SK-N-SH (cell line): ENCODE measurements around the gene RSRC1. TPM values are rescaled to one million over a fixed set of nuclear protein-coding genes. Genes with fewer than 3 reads are reported as not detected.

Experiments
- CTCF ChIA-PET: fragments of 300-600, 350-600 bp; formaldehyde crosslinking; extraction: SDS; loops from one replicate; lab custom pipeline; 2021; lab: Yijun Ruan, JAX
- POLR2A ChIA-PET: fragments of 350-600 bp; sonication (Branson Sonifier 250); formaldehyde crosslinking; extraction: SDS; loops from one replicate; lab custom pipeline; 2020; ENCODE audit warnings: antibody characterized with exemption, inconsistent platforms; lab: Yijun Ruan, JAX
- DNase-seq: peaks from one replicate; pipeline ENCODE4 v3.0.0; 2012
- H2AFZ ChIP-seq: fragments of 200-600 bp; sonication (generic); 2 replicates; pipeline ENCODE4 v1.8.1; 2016; ENCODE audit warnings: antibody characterized with exemption, mild to moderate bottlenecking, low read depth
- H3F3A ChIP-seq: fragments of 200-600 bp; sonication (generic); replicated peaks from 2 replicates; pipeline ENCODE3; 2016; ENCODE audit warnings: antibody characterized with exemption, mild to moderate bottlenecking; ENCODE audit not compliant: insufficient read depth
- H3K27ac ChIP-seq, 2 experiments: fragments of 200-500 bp in 1 of 2; fragments of 200-600 bp in 1 of 2; sonication (Bioruptor generic) in 1 of 2; sonication (generic), shearing (Covaris generic) in 1 of 2; 2 replicates each; pipeline versions ENCODE4 v1.5.1 to v1.6.1; 2014 to 2016; ENCODE audit warnings: low read depth in 2 of 2, inconsistent platforms in 1 of 2, low read length in 1 of 2, mild to moderate bottlenecking in 1 of 2, mixed read lengths in 1 of 2
- H3K27me3 ChIP-seq: fragments of 200-600 bp; sonication (generic), shearing (Covaris generic); 2 replicates; pipeline ENCODE4 v1.6.1; 2016; ENCODE audit warnings: mixed run types; ENCODE audit not compliant: insufficient read depth
- H3K36me3 ChIP-seq, 2 experiments: fragments of 200-500 bp in 1 of 2; fragments of 200-600 bp in 1 of 2; sonication (Bioruptor generic) in 1 of 2; sonication (generic) in 1 of 2; replicated peaks in 1 of 2; 2 replicates each; pipeline versions ENCODE3 to v1.5.1; 2014 to 2016; ENCODE audit warnings: low read length in 1 of 2, mild to moderate bottlenecking in 1 of 2; ENCODE audit not compliant: insufficient read depth in 2 of 2, control insufficient read depth in 1 of 2
- H3K4me1 ChIP-seq, 2 experiments: fragments of 200-500 bp in 1 of 2; fragments of 200-600 bp in 1 of 2; sonication (Bioruptor generic) in 1 of 2; sonication (generic), shearing (Covaris generic) in 1 of 2; 2 replicates each; pipeline versions ENCODE4 v1.5.1 to v1.6.1; 2014 to 2016; ENCODE audit warnings: low read depth in 1 of 2, low read length in 1 of 2, mixed run types in 1 of 2; ENCODE audit not compliant: insufficient read depth in 2 of 2, control insufficient read depth in 1 of 2
- H3K4me2 ChIP-seq: fragments of 200-600 bp; sonication (generic), shearing (Covaris generic); 2 replicates; pipeline ENCODE4 v1.6.1; 2017; ENCODE audit warnings: mixed run types
- H3K4me3 ChIP-seq, 2 experiments: fragments of 200-500 bp in 1 of 2; fragments of 200-600 bp in 1 of 2; sonication (Bioruptor generic) in 1 of 2; sonication (generic), shearing (Covaris generic) in 1 of 2; 2 replicates each; pipeline versions ENCODE4 v1.5.1 to v1.8.1; 2014 to 2016; ENCODE audit warnings: low read depth in 2 of 2, inconsistent platforms in 1 of 2, low read length in 1 of 2, mild to moderate bottlenecking in 1 of 2, mixed read lengths in 1 of 2, moderate library complexity in 1 of 2
- H3K79me2 ChIP-seq: fragments of 200-600 bp; sonication (generic); 2 replicates; pipeline ENCODE4 v1.8.1; 2017; ENCODE audit warnings: mild to moderate bottlenecking; ENCODE audit not compliant: insufficient read depth
- H3K9ac ChIP-seq: fragments of 200-600 bp; sonication (generic); 2 replicates; pipeline ENCODE4 v1.6.1; 2017; ENCODE audit warnings: mixed run types
- H3K9me2 ChIP-seq: fragments of 200-600 bp; sonication (generic); 2 replicates; pipeline ENCODE4 v1.6.1; 2017; ENCODE audit warnings: mixed run types
- H3K9me3 ChIP-seq: fragments of 200-600 bp; sonication (generic); 2 replicates; pipeline ENCODE4 v1.6.1; 2017; ENCODE audit warnings: mixed run types, mild to moderate bottlenecking, moderate library complexity
- H4K20me1 ChIP-seq: fragments of 200-600 bp; sonication (generic); 2 replicates; pipeline ENCODE4 v1.6.1; 2017; ENCODE audit warnings: mild to moderate bottlenecking, mixed run types; ENCODE audit not compliant: insufficient read depth
- CHD2 ChIP-seq: fragments of 150-350 bp; IDR thresholded peaks from 2 replicates; pipeline ENCODE4 v1.6.1; 2018; ENCODE audit warnings: low read length; ENCODE audit not compliant: partially characterized antibody
- ELF1 ChIP-seq: IDR thresholded peaks from 2 replicates; pipeline ENCODE4 v1.4.0; 2012
- EP300 ChIP-seq, 2 experiments: IDR thresholded peaks; 2 replicates each; pipeline versions ENCODE4 v1.4.0 to v1.6.1; 2012; ENCODE audit warnings: borderline replicate concordance in 1 of 2, low read depth in 1 of 2, low read length in 1 of 2
- EZH2phosphoT487 ChIP-seq: fragments of 200-600 bp; sonication (generic); IDR thresholded peaks from 2 replicates; pipeline ENCODE4 v1.6.1; 2017; ENCODE audit warnings: low read depth, mixed run types, mild to moderate bottlenecking, antibody characterized with exemption, moderate library complexity, borderline replicate concordance
- FOXJ3 ChIP-seq: sonication (generic); formaldehyde crosslinking; IDR thresholded peaks from 2 replicates; pipeline ENCODE4 v1.5.1; 2020; ENCODE audit warnings: mild to moderate bottlenecking, missing genetic modification reagents
- GABPA ChIP-seq: IDR thresholded peaks from 2 replicates; pipeline ENCODE4 v1.4.0; 2012; ENCODE audit warnings: low read depth, mild to moderate bottlenecking
- JUND ChIP-seq: IDR thresholded peaks from 2 replicates; pipeline ENCODE4 v1.4.0; 2012
- MAX ChIP-seq: IDR thresholded peaks from 2 replicates; pipeline ENCODE4 v1.4.0; 2012; ENCODE audit warnings: low read depth
- MEF2A ChIP-seq: IDR thresholded peaks from 2 replicates; pipeline ENCODE4 v1.4.0; 2012; ENCODE audit warnings: low read depth, borderline replicate concordance
- MXI1 ChIP-seq: IDR thresholded peaks from 2 replicates; pipeline ENCODE4 v1.6.1; 2012; ENCODE audit warnings: mild to moderate bottlenecking, low read depth, low read length, improper control_type of control experiment
- NRF1 ChIP-seq: IDR thresholded peaks from 2 replicates; pipeline ENCODE4 v1.6.1; 2012; ENCODE audit warnings: low read depth, mild to moderate bottlenecking, low read length
- PBX3 ChIP-seq: IDR thresholded peaks from 2 replicates; pipeline ENCODE4; 2012
- POLR2AphosphoS5 ChIP-seq: IDR thresholded peaks from 2 replicates; pipeline ENCODE4 v1.6.1; 2012; ENCODE audit warnings: low read depth, low read length
- RAD21 ChIP-seq: IDR thresholded peaks from 2 replicates; pipeline ENCODE4 v1.6.1; 2012; ENCODE audit warnings: mild to moderate bottlenecking, low read length
- REST ChIP-seq: IDR thresholded peaks from 2 replicates; pipeline ENCODE4 v1.6.1; 2012; ENCODE audit warnings: mild to moderate bottlenecking, low read depth, low read length, moderate library complexity
- RFX5 ChIP-seq: IDR thresholded peaks from 2 replicates; pipeline ENCODE4 v1.6.1; 2012; ENCODE audit warnings: mild to moderate bottlenecking, improper control_type of control experiment, low read length
- RXRA ChIP-seq: IDR thresholded peaks from 2 replicates; pipeline ENCODE4 v1.4.0; 2012; ENCODE audit warnings: low read depth, mild to moderate bottlenecking, borderline replicate concordance
- TCF12 ChIP-seq: IDR thresholded peaks from 2 replicates; pipeline ENCODE4 v1.4.0; 2012
- USF1 ChIP-seq: IDR thresholded peaks from 2 replicates; pipeline ENCODE4 v1.4.0; 2012; ENCODE audit warnings: low read depth, borderline replicate concordance
- USF2 ChIP-seq: fragments of 150-350 bp; IDR thresholded peaks from 2 replicates; pipeline ENCODE4 v1.6.1; 2017; ENCODE audit warnings: antibody characterized with exemption, low read length, low read depth, borderline replicate concordance
- WGBS: methylation state at CpG from one replicate; pipeline ENCODE4 v1.1.6; 2017; ENCODE audit warnings: low lambda C conversion rate; 5-methylcytosine and 5-hydroxymethylcytosine counted together
- polyA plus RNA-seq, 3 experiments: library from polyadenylated mRNA; depleted of rRNA; stranded (reverse); fragments of >200 nt; gene quantifications; 2 replicates each; pipeline ENCODE4 v1.2.3, GENCODE V29; 2012

The RSRC1 gene
- polyA plus RNA-seq, 1 of the 3 experiments (the other 2 are of a cell fraction): 4.5 TPM

- Histone ChIP-seq H3K27me3 (no peaks in the 10 kb centered on the region), H3K9me3 (no peaks in the 10 kb centered on the region), H3K4me3 (peak overlapping the region in 1 of 2 experiments; percentile 90; a peak in 1 of 4 replicates), H3K79me2 (peaks cover 26% of the 10 kb centered on the region), H3K4me1 (peaks cover 0 to 15% of the 10 kb centered on the region in 2 experiments; a peak in 2 of 4 replicates), H3K36me3 (peaks cover 35 to 39% of the 10 kb centered on the region in 2 experiments), H3F3A (peaks cover 3% of the 10 kb centered on the region), H4K20me1 (peaks cover 3% of the 10 kb centered on the region; the same call in 1 of the 2 replicates), H3K27ac (no peak overlapping the region; a peak in 1 of 4 replicates), H3K9me2 (no peaks in the 10 kb centered on the region), H3K9ac (no peak overlapping the region), H3K4me2 (peak overlapping the region; percentile 91), H2AFZ (no peak overlapping the region)
- CTCF ChIA-PET: interaction anchor here (0.6 to 2.6 kb wide), 4 partner anchors 330 to 561 kb away, joined by 3 to 8 read pairs (median 3); no protein-coding TSS in a partner anchor
- 98% methylated on average over 13 of the region's 19 CpGs for WGBS
- POLR2A ChIA-PET: no interaction called here
- no peak for DNase-seq
- TF ChIP-seq USF2 (no peak), USF1 (no peak), POLR2AphosphoS5 (no peak), NRF1 (no peak), RAD21 (no peak)
Measured at GRCh38 chr3:158103887-158104327, 6.0 kb upstream of the RSRC1 start.

- Histone ChIP-seq H3K9ac (peak overlapping the region; percentile 77; the same call in 1 of the 2 replicates), H3K4me1 (peaks cover 0 to 15% of the 10 kb centered on the region in 2 experiments; a peak in 3 of 4 replicates), H3K36me3 (peaks cover 30 to 33% of the 10 kb centered on the region in 2 experiments), H3K9me3 (no peaks in the 10 kb centered on the region), H3K79me2 (peaks cover 26% of the 10 kb centered on the region), H3F3A (peaks cover 3% of the 10 kb centered on the region), H3K9me2 (no peaks in the 10 kb centered on the region), H3K27me3 (no peaks in the 10 kb centered on the region), H3K4me3 (peak overlapping the region; percentile 90 to 91; a peak in 3 of 4 replicates), H3K27ac (peak overlapping the region in 1 of 2 experiments; percentile 85; a peak in 2 of 4 replicates), H3K4me2 (peak overlapping the region; percentile 91), H4K20me1 (peaks cover 3% of the 10 kb centered on the region; the same call in 1 of the 2 replicates), H2AFZ (no peak overlapping the region)
- CTCF ChIA-PET: interaction anchor here (1.1 to 2.6 kb wide), 3 partner anchors 330 to 562 kb away, joined by 3 to 8 read pairs (median 6); no protein-coding TSS in a partner anchor
- WGBS: 37% methylated on average over 5 of the region's 5 CpGs
- no peak for TF ChIP-seq EP300 (IDR thresholded peaks at IDR 0.05; ENCODE audit: borderline replicate concordance in 1 of 2, low read depth in 1 of 2, low read length in 1 of 2)
- TF ChIP-seq GABPA: no peak
- TF ChIP-seq ELF1: no peak
- no peak for TF ChIP-seq MEF2A
- no peak for TF ChIP-seq MXI1
- TF ChIP-seq CHD2: no peak
- TF ChIP-seq TCF12: no peak
- no peak for TF ChIP-seq RXRA
- no peak for TF ChIP-seq MAX
- no peak for TF ChIP-seq FOXJ3 (CRISPR knock-in tag)
- TF ChIP-seq USF2: no peak
- no peak for TF ChIP-seq EZH2phosphoT487
- no peak for TF ChIP-seq RFX5
- no peak for TF ChIP-seq REST
- no peak for TF ChIP-seq PBX3
- TF ChIP-seq JUND: no peak
- DNase-seq: no peak
- POLR2A ChIA-PET: interaction anchor here (0.8 to 1.3 kb wide), 2 partner anchors 427 to 471 kb away, joined by 3 read pairs; no protein-coding TSS in a partner anchor
Measured at GRCh38 chr3:158104431-158104921, 5.4 kb upstream of the RSRC1 start.
